Mesenteric fat pad (tissue), 1 donor: ENCODE measurements around the gene PLA2G4F. TPM values are rescaled to one million over a fixed set of nuclear protein-coding genes. Genes with fewer than 3 reads are reported as not detected.
A peak's percentile ranks its signal among the peaks of the same experiment; 100 is the strongest.
"Not testable (repeated sequence)": the region's sequence is repeated elsewhere in the genome, so short reads cannot be mapped to it uniquely, and the experiment has no call there.

ENCODE experiments used
- DNase-seq: peaks from one replicate; pipeline ENCODE4 v3.0.0-alpha.2; 2020; ENCODE audit warnings: low spot score
- microRNA-seq: library from miRNA; unstranded; fragments of <30 nt; microRNA quantifications from one replicate; pipeline ENCODE4 v1.2.0, GENCODE V29; 2020; ENCODE audit warnings: borderline number of aligned reads
- total RNA-seq: library from RNA; stranded (reverse); fragmentation: NEBNext Ultra II Directional; extraction: Animal tissue kit (Norgen Biotek cat#: 25700); gene quantifications from one replicate; pipeline ENCODE4 v1.2.1, GENCODE V29; 2021
- donor health status: DM: yes; HTN: yes; CAD: no.

Gene PLA2G4F
- total RNA-seq, 1 donor from 2014 or later: not detected

GRCh38 chr15:42100021-42100800, 56.2 kb downstream of the PLA2G4F start:
- no peak for DNase-seq

DNA sequence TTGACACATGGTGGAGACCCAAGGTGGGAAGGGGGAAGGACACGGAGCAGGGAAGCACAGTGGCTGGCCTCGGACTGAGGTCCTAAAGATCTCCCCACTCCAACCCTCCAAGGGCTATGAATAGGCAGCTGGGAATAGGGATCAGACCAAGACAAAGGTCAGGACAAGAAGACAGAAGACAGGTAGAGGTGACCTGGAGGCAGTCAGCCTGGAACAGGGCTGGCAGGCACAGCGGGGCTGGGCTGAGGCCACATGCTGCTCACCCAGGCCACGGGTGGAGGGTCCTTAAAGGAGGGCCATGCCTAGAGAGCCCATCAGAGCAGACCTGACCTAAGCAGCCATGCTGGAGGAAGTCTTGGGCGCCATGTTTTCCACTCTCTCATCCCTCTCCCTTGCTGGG, 59.4 kb downstream of the PLA2G4F start:
- DNase-seq: no peak

- no peak for DNase-seq
These were observed 61.9 kb downstream of the PLA2G4F start, which contains the start of gene PLA2G4D for GRCh38 chr15:42094512-42094963. Gene PLA2G4D, minus strand, starts transcription at chr15:42094562. Its CDS starts 103 bp downstream, at chr15:42094459.

GRCh38 chr15:42093966-42094365, 62.5 kb downstream of the PLA2G4F start:
- DNase-seq: no peak

- no peak for DNase-seq
These were observed 63.8 kb downstream of the PLA2G4F start for GRCh38 chr15:42092398-42093318.

GRCh38 chr15:42091753-42092397, 64.6 kb downstream of the PLA2G4F start:
- not testable (repeated sequence) for DNase-seq

DNA sequence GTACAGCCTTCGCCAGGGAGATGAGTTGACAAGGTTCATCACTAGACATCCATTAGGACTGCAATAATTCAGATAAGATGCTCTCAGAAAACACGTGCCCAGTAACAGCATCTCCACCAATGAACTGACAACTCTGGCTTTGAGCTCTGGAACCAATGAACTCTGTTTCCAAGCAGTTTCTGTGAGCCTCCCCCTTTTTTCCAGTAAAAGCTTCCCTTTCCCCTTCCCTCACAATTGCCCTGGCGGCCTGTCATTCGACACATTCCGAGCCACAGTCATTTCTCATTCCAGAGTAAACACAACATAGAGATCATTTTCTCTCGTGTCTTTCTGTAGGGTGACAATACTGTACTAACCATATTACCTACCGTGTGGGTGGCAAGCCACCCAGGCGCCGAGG, 65.7 kb downstream of the PLA2G4F start:
- no peak for DNase-seq

DNA sequence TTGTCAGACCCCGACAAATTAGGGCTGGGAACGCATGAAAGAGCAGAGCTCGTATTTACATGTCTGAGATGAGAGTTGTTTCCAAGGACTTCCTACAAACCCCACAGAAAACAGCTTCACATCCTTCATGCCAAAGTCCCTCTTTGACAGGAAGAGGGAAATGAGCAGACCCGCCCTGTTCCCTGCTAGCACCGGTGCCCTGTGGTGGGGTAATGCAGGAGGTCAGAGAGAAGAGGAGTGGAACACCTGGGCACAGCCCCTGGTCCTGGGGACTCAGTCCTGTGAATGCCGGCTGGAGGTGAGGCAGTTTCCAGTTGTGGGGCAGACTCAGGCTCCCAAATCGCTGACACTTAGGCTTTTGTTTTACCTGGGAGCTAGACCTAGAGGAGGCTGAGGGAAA, 66.1 kb downstream of the PLA2G4F start:
- DNase-seq: no peak

DNA sequence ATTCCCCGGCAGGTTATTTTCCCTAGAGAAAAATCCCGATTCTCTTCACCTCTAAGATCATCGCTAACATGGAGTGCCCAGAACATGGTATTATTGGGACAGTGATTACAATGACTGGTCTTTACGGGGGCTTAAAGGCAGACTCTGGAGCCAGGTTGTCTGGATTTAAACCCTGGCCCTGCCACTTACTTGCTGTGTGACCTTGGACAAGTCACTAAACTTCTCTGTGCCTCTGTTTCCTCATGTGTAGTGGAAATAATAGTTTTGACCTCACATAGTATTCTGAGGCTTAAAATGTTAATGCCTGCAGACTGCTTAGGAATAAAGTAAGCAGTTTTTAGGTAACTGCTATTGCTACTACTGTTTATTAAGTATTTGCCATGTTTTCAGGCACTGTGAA, 66.5 kb downstream of the PLA2G4F start:
- no peak for DNase-seq

Small RNA genes within 50 kb of the gene (microRNA-seq; reads per million reads assigned to microRNA genes)
- 24.0 reads per million, percentile 23 among the genes with 10 or more reads in this experiment for gene MIR627

Other genes starting within 250 kb of the PLA2G4F start
- gene EHD4, start 184.1 kb downstream of the PLA2G4F start, total RNA-seq: 35.7 TPM
- not detected for gene PLA2G4E, start 135.6 kb downstream of the PLA2G4F start, total RNA-seq
- gene PLA2G4D, start 62.1 kb downstream of the PLA2G4F start, total RNA-seq: not detected
- gene VPS39, start 51.7 kb upstream of the PLA2G4F start, total RNA-seq: 57.3 TPM
- gene GANC, start 116.6 kb upstream of the PLA2G4F start, total RNA-seq: 27.9 TPM
- 49.4 TPM for gene TMEM87A, start 116.8 kb upstream of the PLA2G4F start, total RNA-seq
- gene CAPN3, start 202.9 kb upstream of the PLA2G4F start, total RNA-seq: 6.7 TPM